AG09319 (cell line): Measurements from ENCODE around the gene RXRB.

Experiments
- DNase-seq: peaks from one replicate; pipeline ENCODE4 v3.0.0-alpha.2; 2010; ENCODE audit warnings: low read depth; ENCODE audit errors: extremely low read depth
- TF ChIP-seq, protein P1 (sequence below): IDR thresholded peaks from 2 replicates; pipeline ENCODE4 v1.5.1; 2011; ENCODE audit warnings: low read depth, mild to moderate bottlenecking, inconsistent platforms, low read length, moderate library complexity

Gene RXRB

GRCh38 chr6:33201935-33202334 lies 1.5 kb upstream of the RXRB start:
- no peak for DNase-seq
- TF ChIP-seq, protein P1, sequence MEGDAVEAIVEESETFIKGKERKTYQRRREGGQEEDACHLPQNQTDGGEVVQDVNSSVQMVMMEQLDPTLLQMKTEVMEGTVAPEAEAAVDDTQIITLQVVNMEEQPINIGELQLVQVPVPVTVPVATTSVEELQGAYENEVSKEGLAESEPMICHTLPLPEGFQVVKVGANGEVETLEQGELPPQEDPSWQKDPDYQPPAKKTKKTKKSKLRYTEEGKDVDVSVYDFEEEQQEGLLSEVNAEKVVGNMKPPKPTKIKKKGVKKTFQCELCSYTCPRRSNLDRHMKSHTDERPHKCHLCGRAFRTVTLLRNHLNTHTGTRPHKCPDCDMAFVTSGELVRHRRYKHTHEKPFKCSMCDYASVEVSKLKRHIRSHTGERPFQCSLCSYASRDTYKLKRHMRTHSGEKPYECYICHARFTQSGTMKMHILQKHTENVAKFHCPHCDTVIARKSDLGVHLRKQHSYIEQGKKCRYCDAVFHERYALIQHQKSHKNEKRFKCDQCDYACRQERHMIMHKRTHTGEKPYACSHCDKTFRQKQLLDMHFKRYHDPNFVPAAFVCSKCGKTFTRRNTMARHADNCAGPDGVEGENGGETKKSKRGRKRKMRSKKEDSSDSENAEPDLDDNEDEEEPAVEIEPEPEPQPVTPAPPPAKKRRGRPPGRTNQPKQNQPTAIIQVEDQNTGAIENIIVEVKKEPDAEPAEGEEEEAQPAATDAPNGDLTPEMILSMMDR, result no peak

DNA sequence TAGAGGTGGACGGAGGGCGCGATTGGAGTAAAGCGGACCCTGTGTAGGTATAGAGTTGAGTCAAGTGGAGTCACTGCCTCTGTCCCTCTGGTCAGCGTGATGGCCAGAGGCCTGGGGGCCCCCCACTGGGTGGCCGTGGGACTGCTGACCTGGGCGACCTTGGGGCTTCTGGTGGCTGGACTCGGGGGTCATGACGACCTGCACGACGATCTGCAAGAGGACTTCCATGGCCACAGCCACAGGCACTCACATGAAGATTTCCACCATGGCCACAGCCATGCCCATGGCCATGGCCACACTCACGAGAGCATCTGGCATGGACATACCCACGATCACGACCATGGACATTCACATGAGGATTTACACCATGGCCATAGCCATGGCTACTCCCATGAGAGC lies 681 bp upstream of the RXRB start:
- TF ChIP-seq, protein P1, result no peak; the same call in none of the 2 replicates
- no peak for DNase-seq

DNA sequence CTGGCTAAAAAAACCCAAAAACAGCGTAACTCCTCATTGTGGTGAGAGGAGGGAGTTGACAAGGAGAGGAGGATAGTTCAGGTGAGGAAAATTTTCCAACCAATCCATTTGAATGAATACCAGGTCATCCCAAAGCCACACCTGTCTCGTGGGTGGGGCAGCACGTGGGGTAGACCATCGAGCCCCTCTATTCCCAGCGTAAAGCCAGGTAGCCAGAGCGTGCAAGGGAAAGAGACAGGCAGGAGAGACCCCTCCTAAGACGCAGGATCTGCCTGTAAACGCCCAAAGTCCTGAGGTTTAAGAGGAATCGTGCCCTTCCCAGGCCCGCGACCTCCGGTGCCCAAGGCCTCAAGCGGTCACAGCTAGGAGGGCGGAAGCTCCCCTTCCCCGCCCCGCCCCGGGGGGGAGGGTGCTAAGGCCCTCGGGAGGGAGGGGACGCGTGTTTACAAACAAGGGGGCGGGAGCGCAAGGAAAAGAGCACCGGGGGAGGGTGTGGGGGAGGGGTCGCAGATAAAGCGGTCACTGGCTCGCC lies 712 bp downstream of the RXRB start:
- TF ChIP-seq, protein P1, result no peak
- no peak for DNase-seq

- TF ChIP-seq, protein P1, result no peak
- DNase-seq, result no peak
These were observed 1.5 kb downstream of the RXRB start for GRCh38 chr6:33198853-33199436.

- TF ChIP-seq, protein P1, result no peak
These were observed 2.2 kb downstream of the RXRB start for GRCh38 chr6:33198159-33198852.

DNA sequence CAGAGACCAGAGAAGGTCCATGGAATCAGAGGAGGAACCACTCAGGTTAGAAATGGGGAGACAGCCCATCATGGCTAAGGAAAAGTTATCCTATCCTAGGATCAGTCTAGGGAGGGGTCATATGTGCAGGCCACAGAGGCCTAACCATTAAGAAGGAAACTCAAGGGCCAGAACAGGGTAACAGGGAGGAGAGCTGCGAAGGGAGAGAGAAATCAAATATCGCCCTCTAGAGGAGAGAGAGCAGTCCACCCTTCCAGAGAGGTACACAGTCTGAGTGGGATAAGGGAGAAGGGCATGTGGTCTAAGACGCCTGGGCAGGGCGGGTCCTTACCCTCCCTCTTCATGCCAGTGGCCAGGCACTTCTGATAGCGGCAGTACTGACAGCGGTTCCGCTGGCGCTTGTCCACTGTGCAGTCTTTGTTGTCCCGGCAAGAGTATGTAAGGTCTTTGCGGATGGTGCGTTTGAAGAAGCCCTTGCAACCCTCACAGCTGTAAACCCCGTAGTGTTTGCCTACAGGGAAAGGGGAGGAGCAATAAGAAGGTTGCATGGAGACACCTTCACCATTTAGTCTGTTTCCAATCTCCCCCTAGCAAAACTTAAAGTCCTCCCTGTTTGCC lies 2.9 kb downstream of the RXRB start:
- peak; percentile 27 for DNase-seq

More at GRCh38 chr6:33198159-33198852, 2.2 kb downstream of the RXRB start:
- no peak for DNase-seq

More for the DNA sequence above, 2.9 kb downstream of the RXRB start:
- TF ChIP-seq, protein P1, result peak; percentile 77
